Skin epidermis (tissue), 12 donors: Measurements from ENCODE around the gene GTF2B.
A peak's percentile ranks its signal among the peaks of the same experiment; 100 is the strongest.
"Not testable (repeated sequence)": the region's sequence is repeated elsewhere in the genome, so short reads cannot be mapped to it uniquely, and the experiment has no call there.

Experiments used
- H3K27ac ChIP-seq, 21 experiments: fragments of 200-600 bp; sonication (generic) in 11 of 21; one replicate each; pipeline ENCODE4 v1.5.0; 2020; ENCODE audit warnings: mild to moderate bottlenecking in 3 of 21, inconsistent platforms in 2 of 21, moderate library complexity in 2 of 21
- H3K4me3 ChIP-seq, 7 experiments: fragments of 200-600 bp; sonication (generic) in 2 of 7; one replicate each; pipeline ENCODE4 v1.5.0; 2020; ENCODE audit warnings: inconsistent platforms in 2 of 7, mild to moderate bottlenecking in 2 of 7, moderate library complexity in 1 of 7

The GTF2B gene, protein sequence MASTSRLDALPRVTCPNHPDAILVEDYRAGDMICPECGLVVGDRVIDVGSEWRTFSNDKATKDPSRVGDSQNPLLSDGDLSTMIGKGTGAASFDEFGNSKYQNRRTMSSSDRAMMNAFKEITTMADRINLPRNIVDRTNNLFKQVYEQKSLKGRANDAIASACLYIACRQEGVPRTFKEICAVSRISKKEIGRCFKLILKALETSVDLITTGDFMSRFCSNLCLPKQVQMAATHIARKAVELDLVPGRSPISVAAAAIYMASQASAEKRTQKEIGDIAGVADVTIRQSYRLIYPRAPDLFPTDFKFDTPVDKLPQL

DNA sequence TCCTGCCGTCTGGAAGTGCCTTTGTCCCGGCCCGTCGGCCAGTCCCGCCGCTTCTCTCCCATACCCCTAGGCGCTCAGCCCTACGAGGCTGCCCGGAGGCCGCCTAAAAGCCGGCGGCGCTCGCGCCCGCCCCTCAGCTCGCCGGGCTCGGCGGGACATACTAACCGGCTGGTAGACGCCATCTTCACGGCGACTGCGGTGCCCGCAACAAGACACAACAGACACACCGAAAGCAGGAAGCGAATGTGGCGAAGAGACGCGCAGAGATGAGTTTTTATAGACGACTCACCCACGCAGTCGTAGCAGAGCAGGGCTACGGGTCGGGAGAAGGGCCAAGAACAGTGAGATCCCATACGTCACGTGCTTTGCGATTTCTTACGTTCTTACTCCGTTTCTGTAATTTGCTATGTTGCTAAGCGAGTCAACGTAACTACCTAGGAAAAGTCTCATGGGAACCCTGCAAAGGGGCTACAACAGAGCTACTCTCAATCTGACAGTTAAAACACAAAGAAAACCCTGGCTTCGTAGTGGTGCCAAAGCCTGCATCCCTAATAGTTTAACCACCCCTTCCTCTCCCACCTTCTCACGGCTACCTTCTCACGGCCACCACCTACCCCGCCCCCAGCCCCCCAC, at the start of gene GTF2B:
GTF2B (minus strand) TSS at position 250 of the 633 bp plus-strand sequence; CDS start at position 182, 68 bp downstream.
- peak within 1 kb of the TSS; percentile 63 to 98 (median 94) for H3K27ac ChIP-seq
- H3K4me3 ChIP-seq = peak within 1 kb of the TSS; percentile 61 to 99 (median 76)

DNA sequence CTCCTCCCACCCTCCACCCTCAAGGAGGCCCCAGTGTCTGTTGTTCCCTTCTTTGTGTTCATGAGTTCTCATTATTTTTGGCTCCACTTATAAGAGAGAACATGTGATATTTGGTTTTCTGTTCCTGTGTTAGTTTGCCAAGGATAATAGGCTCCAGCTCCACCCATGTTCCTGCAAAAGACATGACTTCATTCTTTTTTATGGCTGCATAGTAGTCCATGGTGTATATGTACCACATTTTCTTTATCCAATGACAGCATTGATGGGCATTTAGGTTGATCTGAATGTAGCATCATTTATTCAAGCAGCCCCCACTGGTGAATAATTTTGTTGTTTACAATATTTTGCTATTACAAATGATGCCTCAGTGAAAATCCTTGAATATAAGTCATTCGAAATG, 47.2 kb upstream of the GTF2B start:
- not testable (repeated sequence) for H3K27ac ChIP-seq, H3K4me3 ChIP-seq

DNA sequence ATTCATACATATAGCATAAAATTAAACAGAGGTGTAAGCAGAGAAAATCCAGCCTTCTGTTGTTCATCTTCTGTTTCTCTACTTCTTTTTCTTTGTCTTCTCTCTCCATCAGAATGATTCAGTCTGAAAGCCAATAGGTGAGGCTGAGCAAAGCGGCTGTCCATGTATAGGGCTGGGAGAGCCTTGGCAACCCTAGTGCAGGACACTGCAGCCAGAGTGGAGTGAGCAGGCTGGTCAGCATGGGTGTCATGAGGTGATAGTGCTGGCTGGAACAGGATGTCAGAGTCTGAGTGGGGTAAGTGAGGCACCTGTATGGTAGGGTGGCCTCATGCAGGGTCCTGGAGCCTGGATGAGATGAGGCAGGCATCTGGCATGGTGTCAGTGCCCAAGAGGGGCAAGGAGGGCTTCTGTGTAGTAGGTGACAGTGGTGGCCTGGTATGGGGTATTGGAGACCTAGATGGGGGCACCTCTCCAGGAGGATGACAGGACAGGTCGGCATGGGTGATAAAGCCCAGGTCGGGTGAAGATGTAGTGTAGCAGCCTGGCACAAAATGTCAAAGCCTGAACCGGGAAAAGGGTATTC, 45.5 kb upstream of the GTF2B start:
- no peak overlapping the region for H3K27ac ChIP-seq
- no peak overlapping the region for H3K4me3 ChIP-seq

DNA sequence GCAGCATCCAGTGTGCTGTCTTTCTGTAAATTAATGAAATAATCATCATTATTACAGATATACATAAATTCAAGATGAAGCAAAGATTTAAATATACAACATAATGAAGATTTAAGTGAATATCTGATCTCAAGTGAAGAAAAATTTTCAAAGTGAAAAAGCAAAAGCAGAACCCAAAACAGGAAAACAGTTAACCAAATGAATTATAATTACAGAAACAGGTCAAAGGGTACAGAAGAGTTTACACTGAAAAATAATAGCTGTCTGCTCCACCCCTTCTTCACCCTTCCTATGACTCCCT, 44.8 kb upstream of the GTF2B start:
- no peak overlapping the region for H3K27ac ChIP-seq
- no peak overlapping the region for H3K4me3 ChIP-seq

DNA sequence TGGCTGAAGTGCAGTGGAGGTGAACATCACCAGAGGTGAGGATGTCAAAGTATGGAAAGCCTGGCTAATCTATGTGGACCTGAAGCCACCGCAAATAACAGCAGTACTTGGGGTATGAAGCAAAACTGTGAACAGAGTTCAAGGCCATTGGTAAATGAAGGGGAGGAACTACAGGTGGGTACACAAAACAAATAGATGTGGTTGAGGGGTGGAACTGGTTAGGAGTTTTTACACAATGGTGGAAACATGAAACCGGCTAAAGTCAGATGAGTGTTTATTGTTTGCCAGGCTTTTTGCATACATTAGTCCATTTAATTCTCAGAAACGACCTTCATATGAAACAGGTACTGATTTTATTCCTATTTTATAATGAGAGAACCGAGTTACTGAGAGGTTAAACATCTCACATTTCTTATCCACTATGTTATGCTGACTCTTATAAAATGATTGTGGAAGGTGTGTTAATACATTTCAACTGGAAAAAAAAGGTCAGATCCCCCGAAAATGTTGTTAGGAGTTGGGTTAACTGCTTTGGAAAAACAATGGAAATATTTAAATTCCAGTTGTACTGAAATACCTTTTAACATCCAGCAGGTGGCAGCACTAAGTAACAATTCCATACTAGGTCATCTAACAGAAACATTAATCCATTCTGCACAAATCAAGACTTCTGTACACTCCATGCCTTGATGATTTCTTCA, 44.3 kb upstream of the GTF2B start:
- H3K27ac ChIP-seq = no peak overlapping the region
- no peak overlapping the region for H3K4me3 ChIP-seq

DNA sequence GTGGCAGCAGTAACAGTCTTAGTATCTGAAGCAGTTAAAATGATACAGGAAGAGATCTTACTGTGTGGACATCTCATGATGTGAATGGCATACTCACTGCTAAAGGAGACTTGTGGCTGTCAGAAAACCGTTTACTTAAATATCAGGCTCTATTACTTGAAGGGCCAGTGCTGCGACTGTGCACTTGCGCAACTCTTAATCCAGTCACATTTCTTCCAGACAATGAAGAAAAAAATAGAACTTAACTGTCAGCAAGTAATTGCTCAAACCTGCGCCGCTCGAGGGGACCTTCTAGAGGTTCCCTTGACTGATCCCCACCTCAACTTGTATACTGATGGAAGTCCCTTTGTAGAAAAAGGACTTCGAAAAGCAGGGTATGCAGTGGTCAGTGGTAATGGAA, 38.8 kb upstream of the GTF2B start:
- H3K4me3 ChIP-seq, H3K27ac ChIP-seq: not testable (repeated sequence)

DNA sequence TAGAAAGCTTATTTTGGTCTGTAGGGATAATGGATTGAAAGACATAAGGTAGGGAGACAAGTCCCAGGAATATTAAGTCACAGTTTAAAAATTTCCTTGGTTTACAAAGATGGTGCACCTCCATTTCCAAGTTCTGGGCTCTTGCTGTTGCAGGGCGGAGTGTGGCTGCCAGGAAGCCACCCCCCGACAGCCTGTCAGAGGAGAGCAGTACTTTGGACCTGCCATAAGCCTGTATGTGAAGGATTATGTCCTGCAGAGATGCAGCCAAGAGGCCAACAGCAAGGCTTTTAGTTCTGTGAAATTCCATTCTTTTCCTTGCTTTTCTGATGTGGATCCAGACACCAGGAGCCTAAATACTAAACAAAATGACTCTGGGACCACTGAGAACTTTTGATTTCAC, 31.9 kb upstream of the GTF2B start:
- H3K27ac ChIP-seq = no peak overlapping the region

DNA sequence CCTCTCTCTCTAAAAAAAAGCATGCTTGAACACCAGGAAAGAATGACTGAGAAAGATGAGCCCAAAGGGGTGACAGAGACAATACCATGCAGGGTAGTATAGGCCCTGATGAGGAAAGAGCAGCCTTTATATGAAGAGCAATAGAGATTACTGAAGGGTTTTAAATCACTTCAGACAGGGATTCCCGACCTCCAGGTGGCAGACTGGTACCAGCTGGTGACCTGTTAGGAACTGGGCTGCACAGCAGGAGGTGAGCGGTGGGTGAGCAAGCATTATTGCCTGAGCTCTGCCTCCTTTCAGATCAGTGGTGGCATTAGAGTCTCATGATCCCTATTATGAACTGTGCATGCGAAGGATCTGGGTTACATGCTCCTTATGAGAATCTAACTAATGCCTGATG, 30.8 kb upstream of the GTF2B start:
- H3K4me3 ChIP-seq = no peak overlapping the region
- H3K27ac ChIP-seq = no peak overlapping the region

More for the DNA sequence above, 31.9 kb upstream of the GTF2B start:
- H3K4me3 ChIP-seq = no peak overlapping the region

DNA sequence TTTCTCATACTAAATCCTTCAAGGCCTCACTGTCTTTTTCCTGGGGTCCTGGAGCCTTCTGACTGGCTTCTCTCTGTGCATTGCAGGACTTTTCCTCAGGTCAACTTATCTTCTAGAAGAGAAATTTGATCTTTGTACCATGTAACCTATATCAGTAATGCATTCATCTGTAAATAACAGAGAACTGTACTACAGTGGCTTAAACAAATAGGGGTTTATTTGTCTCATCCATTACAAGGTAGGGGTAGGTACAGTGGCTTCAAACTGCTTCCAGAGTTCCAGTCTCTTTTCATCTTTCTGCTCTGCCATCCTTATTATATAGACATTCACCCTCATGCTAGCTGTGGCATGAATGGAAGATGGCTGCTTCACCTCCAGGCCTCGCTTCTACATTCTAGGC, 29.5 kb upstream of the GTF2B start:
- Histone ChIP-seq H3K4me3 (no peak overlapping the region), H3K27ac (no peak overlapping the region)

DNA sequence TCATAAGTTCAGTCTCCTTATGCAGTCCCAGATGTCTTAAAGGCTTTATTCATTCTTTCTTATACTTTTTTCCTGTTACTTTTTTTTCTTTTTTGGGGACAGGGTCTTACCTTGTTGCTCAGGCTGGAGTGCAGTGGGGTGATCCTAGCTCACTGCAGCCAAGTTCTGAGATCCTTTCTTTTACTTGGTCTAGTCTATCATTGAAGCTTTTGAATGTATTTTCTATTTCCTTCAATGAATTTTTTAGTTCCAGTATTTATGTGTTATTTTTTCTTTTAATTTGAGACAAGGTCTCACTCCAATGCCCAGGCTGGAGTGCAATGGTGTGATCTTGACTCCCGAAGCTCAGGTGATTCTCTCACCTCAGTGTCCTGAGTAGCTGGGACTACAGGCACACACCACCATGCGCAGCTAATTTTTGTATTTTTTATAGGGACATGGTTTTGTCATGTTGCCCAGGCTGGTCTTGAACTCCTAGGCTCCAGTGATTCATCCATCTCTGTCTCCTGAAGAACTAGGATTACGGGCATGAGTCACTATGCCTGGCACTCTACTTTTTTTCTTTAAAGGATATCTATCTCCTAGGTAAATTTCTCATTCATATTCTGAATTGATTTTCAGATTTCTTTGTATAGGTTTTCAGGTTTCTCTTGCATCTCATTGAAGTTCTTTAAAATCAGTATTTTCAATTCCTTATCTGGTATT, 26.1 kb upstream of the GTF2B start:
- H3K4me3 ChIP-seq = no peak overlapping the region
- H3K27ac ChIP-seq = no peak overlapping the region

DNA sequence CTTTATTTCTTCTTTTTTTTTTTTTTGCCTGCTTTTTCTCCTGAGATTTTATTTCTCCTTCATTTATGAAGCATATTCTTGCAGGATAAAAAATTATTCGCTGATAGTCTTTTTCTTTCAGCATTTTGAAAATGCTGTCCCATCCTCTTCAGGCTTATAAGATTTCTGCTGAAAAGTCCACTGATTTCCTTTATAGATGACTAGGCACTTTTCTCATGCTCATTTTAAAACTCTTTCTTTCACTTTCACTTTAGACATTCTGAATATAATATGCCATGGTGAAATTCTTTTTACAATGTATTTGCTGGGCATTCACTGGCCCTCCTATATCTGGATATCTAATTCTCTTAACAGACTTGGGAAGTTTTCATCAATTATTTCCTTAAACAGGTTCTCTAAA, 25.5 kb upstream of the GTF2B start:
- Histone ChIP-seq H3K4me3 (no peak overlapping the region), H3K27ac (no peak overlapping the region)

DNA sequence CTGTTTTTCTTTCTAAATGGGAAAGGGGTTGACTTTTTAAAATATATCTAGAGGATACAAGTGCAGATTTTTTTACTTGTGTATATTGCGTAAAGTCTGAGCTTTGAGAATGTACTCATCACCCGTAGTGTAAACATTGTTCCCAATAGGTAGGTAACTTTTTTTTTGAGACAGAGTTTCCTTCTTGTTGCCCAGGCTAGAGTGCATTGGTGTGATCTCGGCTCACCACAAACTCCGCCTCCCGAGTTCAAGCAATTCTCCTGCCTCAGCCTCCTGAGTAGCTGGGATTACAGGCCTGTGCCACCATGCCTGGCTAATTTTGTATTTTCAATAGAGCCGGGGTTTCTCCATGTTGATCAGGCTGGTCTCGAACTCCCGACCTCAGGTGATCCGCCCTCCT, 20.4 kb upstream of the GTF2B start:
- not testable (repeated sequence) for H3K27ac ChIP-seq, H3K4me3 ChIP-seq

DNA sequence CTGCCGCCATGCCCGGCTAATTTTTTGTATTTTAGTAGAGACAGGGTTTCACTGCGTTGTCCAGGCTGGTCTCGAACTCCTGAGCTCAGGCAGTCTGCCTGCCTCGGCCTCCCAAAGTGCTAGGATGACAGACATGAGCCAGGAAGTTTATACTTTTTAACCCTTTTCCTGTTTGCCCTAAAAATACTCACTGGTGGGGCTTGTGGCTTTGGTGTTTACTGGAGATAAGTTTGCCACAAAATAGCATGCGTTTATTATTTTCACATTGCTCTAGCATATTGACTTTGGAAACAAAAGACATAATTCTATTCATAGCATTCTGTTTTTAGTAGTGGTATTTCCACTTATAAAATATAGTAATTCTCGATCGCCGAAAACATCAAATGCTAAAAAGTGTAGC, 19.8 kb upstream of the GTF2B start:
- H3K27ac ChIP-seq = no peak overlapping the region
- H3K4me3 ChIP-seq = no peak overlapping the region

DNA sequence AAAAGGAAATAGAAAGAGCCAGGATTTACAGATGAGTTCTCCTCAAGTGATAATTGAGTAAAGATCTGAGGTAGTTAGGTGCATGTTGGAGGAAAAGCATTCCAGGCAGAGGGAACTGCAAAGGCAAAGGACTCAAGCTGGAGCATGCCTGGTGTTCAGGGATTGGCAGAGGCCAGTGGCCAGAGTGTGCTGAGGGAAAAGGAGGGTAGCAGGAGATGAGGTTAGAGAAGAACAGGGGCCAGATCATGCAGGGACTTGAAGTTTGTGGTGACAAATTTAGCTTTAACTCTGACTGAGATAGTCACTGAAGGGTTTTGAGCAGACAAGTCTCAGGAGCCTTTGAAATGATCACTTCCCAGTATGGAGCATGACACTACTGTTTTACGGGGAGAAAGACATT, 19.0 kb upstream of the GTF2B start:
- no peak overlapping the region for H3K27ac ChIP-seq
- no peak overlapping the region for H3K4me3 ChIP-seq

DNA sequence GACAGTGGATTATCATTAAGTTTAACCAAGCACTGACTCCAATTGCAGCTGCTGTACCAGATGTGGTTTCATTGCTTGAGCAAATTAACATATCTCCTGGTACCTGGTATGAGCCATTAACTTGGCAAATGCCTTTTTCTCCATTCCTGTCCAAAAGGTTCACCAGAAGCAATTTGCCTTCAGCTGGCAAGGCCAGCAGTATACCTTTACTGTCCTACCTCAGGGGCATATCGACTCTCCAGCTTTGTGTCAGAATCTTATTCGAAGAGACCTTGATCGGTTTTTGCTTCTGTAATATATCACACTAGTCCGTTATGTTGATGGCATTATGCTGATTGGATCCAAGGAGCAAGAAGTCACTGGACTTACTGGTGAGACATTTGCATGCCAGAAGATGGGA, 9.5 kb upstream of the GTF2B start:
- Histone ChIP-seq H3K4me3 (no peak overlapping the region), H3K27ac (no peak overlapping the region)

DNA sequence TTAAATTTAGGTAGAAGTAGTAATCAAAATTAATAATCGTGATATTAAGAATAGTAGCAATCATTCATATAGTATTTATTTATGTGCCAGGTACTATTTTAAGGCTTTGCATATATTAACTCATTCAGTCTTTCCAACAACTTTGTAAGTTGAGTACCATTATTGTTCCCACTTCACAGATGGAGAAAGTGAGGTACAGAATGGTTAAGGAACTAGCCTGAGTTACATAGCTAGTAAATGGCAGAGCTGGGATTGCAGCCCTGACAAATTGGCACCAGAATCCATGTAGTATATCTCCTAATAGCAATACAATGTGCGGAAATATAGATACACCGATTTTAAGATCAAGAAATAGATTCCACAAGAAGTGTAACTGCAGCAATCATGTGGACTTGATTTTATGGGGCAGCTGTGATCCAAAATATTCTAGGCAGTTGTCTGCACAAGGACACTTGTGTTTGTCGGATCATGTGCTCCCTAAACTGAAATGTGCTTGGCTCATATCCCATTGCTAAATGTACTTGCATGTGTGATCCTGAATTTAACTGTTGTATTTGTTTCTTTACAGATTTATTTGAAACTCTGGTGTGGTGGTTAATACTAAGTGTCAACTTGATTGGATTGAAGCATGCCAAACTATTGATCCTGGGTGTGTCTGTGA, 5.8 kb upstream of the GTF2B start:
- Histone ChIP-seq H3K4me3 (no peak overlapping the region), H3K27ac (no peak overlapping the region)

DNA sequence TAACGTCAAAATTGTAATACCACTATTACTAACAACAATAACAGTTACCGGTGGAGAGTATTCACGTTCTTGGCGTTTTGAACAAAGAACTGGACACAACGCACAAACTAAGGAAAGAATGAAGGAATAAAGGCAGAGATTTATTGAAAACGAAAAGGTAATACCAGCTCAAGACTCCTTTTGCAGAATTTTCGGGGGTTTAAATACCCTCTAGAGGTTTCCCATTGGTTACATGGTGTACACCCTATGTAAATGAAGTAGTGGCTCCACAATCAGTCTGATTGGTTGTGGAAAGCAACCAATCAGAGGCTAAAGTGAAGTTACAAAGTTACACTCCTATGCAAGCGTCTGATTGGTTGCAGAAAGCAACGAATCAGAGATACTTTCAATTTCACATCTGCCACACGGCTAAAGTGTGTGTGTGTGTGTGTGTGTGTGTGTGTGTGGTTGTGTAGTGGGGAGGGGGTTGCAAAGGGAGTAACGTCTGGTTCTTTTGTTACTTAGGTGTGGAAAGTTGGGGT, 1.1 kb upstream of the GTF2B start:
- H3K27ac ChIP-seq = peak overlapping the region in 1 of 21 experiments; percentile 98
- peak overlapping the region in 4 of 7 experiments; percentile 76 to 99 (median 83) for H3K4me3 ChIP-seq

DNA sequence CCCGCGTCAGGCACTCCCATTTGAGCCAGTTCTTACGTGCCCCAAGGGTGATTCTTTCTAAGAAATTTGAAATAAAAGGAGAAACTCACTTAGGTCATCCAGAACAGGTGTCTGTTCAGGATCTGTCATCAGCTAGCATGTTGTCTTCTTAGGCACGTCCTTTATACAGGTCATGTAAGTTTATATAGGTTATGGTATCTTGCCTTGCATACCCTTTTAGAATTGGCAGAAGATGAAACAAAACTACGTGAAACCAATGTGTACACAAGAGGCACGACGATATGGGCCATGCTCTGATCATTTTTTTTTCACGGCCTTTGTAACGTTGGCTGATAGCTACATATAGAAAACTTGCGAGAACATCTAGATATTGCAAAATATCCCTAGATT, 579 bp upstream of the GTF2B start:
- peak overlapping the region in 20 of 21 experiments; percentile 80 to 98 (median 94) for H3K27ac ChIP-seq
- peak overlapping the region; percentile 61 to 99 (median 76) for H3K4me3 ChIP-seq

DNA sequence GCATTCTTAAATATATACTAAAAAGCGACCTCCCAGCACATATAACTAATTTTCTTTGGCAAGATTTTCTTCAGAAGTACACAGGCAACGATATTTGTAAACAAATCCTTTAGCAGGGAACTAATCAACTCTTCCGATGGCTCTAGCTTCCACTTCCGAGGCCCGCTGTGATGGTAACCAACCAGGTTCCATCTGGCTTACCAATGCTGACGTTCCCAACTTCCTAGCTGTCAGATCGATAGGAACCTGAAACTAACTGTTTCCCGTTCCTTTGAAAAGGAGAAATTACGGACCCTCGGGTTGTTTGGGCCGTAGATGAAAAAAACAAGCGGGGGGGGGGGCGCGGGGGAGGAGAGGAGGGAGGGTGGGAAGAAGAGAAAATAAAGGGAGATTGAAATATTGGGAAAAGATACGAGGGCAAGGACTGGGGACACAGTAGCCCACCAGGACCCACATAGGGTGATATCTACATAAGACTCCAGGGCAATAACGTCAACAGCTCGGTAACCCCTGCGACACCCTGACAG, 513 bp downstream of the GTF2B start:
- Histone ChIP-seq H3K4me3 (peak overlapping the region; percentile 61 to 99 (median 76)), H3K27ac (peak overlapping the region; percentile 63 to 98 (median 94))
